ENCODE results near the gene PCYT1A. TPM values are rescaled to one million over a fixed set of nuclear protein-coding genes. Genes with fewer than 3 reads are reported as not detected.
"Not testable (repeated sequence)": the region's sequence is repeated elsewhere in the genome, so short reads cannot be mapped to it uniquely, and the experiment has no call there.

The PCYT1A gene
- total RNA-seq, 4 donors from 2014 or later = 96.2 to 144 (median 110) TPM

DNA sequence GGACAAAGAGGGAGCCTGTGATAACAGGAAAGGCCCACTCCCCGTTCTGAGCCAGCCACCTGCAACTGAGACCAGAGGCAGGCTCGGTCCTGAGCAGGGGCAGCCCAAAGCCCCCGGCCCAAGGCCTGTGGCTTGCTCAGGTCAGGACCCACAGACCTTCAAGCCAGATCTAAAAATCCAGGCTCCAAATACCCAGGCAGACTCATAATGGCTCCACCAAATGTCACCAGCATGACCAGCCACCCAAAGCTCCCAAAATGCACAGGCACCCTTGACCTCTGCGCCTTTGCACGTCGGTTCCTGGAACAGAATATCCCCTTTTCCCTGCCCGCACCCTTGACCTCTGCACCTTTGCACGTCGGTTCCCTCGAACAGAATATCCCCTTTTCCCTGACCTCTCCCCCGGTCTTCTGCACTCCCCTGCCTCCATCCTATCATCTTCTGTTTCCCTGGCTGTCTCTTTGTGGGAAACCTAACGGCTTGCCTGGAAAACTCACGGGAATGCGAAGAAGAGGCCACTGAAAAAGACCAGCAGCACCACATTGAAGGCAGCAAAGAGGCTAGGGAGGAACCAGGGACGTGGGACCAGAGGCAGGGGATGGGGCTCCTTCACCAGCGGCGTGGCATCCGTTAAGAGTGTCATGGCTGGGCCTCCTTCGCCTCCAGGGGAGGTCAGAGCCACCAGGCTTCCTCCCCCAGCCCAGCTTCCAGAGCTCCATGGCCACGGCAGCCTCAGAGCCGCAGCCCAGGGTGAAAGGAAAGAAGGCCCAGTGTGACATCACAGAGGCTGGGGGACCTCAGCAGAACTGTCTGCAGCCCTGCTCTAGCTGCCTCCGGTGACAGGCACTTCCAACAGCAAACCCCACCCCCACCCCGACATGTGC, 76.6 kb downstream of the PCYT1A start, which contains the start of gene ZDHHC19:
ZDHHC19 (minus strand) TSS at position 728 of the 884 bp plus-strand sequence; CDS start at position 643, 85 bp downstream.
- H3K4me3 ChIP-seq (ENCODE audit: low read depth, poor library complexity, severe bottlenecking) = no peak within 1 kb of the TSS
- no peak for DNase-seq (ENCODE audit: low spot score in 2 of 2)
- 75 to 78% methylated on average over 23 of the region's 23 CpGs for WGBS, 2 donors
- no peak for TF ChIP-seq POLR2A (IDR thresholded peaks at IDR 0.05)
- TF ChIP-seq, protein P1, sequence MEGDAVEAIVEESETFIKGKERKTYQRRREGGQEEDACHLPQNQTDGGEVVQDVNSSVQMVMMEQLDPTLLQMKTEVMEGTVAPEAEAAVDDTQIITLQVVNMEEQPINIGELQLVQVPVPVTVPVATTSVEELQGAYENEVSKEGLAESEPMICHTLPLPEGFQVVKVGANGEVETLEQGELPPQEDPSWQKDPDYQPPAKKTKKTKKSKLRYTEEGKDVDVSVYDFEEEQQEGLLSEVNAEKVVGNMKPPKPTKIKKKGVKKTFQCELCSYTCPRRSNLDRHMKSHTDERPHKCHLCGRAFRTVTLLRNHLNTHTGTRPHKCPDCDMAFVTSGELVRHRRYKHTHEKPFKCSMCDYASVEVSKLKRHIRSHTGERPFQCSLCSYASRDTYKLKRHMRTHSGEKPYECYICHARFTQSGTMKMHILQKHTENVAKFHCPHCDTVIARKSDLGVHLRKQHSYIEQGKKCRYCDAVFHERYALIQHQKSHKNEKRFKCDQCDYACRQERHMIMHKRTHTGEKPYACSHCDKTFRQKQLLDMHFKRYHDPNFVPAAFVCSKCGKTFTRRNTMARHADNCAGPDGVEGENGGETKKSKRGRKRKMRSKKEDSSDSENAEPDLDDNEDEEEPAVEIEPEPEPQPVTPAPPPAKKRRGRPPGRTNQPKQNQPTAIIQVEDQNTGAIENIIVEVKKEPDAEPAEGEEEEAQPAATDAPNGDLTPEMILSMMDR (IDR thresholded peaks at IDR 0.05) = no peak
- intact Hi-C loops (cut with DNase I; ENCODE audit: low total_unique reads) = no loop called here

DNA sequence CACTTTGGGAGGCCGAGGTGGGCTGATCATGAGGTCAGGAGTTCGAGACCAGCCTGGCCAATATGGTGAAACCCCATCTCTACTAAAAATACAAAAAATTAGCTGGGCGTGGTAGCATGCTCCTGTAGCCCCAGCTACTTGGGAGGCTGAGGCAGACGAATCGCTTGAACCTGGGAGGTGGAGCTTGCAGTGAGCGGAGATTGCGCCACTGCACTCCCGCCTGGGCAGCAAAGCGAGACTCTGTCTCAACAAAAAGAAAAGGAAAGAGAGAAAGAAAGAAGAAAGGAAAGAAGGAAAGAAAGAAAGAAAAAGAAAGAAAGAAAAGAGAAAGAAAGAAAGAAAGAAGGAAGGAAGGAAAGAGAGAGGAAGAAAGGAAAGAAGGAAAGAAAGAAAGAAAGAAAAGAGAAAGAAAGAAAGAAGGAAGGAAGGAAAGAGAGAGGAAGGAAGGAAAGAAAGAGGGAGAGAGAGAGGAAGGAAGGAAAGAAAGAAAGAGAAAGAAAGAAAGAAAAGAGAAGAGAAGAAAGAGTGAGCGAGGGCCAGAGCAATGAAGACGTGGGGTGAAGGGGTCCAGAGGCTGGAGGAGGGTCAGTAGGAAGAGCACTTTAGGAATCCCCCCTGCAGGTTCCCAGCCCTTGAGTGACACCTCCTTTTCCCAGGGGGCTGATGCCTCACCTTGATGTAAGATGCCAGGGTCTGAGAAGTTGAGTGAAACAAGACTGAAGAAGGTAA, 77.4 kb downstream of the PCYT1A start:
- intact Hi-C loops (cut with DNase I; ENCODE audit: low total_unique reads); DNase-seq (ENCODE audit: low spot score in 2 of 2); H3K4me3 ChIP-seq (ENCODE audit: low read depth, poor library complexity, severe bottlenecking): not testable (repeated sequence)
- 79 to 83% methylated on average over 11 of the region's 11 CpGs for WGBS, 2 donors

DNA sequence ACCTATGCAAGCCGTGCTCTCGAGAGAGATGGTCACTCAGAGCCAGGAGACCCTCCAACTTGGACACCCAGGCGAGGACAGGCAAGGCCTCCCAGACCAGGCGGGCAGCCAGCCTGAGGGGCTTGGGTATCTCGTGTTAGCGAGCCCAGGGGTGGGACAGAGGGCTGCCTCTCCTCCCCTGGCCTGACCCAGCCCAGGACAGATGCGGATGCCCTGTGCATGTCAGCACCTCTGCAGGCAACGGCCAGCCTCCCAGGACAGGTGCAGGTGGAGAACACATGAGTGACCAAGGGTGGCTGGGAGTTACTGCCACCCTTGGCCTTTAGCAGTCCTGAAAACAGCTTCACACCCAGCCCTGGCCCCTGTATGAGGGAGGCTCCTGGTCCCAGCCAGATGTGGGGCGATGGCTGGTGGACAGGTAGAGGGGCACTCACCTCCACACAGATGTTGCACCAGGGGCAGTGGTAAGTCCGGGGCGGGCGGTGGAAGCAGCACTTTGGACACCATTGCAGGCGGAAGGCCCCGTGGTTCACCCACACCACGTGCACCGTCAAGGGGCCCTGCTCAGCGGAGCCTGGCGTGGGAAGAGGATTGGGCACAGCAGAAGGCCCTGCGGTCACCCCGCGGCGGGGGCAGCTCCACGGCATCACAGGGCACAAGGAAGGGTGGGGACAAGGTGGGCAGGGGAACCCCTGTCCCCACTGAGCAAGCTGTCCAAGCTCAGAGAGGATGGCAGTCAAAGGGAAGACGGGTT, 78.4 kb downstream of the PCYT1A start:
- intact Hi-C loops (cut with DNase I; ENCODE audit: low total_unique reads) = no loop called here
- WGBS, 2 donors = 93 to 94% methylated on average over 19 to 24 of the region's 24 CpGs
- TF ChIP-seq POLR2A (IDR thresholded peaks at IDR 0.05) = no peak
- TF ChIP-seq, protein P1 (IDR thresholded peaks at IDR 0.05) = no peak
- H3K4me3 ChIP-seq (ENCODE audit: low read depth, poor library complexity, severe bottlenecking) = no peak overlapping the region
- no peak for DNase-seq (ENCODE audit: low spot score in 2 of 2)

DNA sequence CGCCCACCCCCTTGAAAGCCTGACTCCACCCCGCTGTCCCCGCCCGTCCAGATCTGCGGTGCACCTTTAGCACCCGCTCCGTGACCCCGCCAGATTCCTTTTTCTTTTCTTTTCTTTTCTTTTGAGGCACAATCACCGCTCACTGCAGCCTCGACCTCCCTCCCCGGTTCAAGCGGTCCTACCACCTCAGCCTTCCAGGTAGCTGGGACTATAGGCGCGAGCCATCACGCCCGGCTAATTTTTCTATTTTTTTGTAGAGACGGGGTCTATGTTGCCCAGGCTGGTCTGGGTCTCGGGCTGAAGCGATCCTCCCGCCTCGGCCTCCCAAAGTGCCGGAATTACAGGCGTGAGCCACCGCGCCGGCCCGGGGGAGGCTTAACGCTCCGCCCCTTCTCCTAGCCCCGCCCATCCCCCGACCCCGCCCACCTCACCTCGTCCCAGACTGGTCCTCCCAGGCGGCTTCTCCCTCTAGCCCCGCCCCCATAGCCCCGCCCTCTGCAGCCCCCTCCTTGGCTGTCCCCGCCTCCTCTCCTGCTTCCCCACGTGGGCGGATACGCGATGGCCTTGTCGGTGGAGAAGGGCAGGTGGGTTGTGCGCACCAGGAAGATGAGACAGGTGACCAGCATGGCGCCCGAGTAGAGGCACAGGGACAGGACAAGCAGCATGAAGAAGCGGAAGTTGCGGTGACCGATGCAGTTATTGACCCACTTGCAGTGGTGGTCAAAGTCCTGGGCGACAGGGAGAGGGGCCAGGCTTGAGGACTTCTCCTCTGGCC, 79.5 kb downstream of the PCYT1A start:
- no peak overlapping the region for H3K4me3 ChIP-seq (ENCODE audit: low read depth, poor library complexity, severe bottlenecking)

DNA sequence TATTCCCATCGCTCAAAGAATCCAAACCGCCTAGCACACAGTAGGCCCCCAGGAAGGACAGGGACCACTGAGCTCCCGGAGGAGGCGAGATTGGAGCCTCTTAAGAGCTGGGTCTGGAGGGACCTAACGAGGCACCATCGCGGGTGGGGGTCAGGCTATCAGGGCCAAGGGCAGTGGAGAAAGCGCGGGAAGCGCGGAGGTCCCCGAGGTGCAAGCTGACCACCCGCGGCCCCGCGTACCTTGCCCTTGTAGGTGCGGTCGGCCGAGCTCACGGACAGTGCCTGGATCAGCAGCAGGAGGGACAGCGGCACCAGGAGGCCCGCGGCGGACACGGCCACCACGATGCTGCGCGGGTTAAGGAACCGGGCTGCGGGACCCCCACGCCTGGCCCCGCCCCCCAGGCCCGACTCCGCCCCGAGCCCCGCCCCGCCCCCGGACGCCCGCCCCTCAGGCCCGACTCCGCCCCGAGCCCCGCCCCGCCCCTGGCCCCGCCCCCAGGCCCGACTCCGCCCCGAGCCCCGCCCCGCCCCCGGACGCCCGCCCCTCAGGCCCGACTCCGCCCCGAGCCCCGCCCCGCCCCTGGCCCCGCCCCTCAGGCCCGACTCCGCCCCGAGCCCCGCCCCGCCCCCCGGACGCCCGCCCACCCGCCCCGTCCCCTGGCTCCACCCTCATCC, 80.2 kb downstream of the PCYT1A start:
- DNase-seq (ENCODE audit: low spot score in 2 of 2) = no peak
- no peak overlapping the region for H3K4me3 ChIP-seq (ENCODE audit: low read depth, poor library complexity, severe bottlenecking)
- TF ChIP-seq POLR2A (IDR thresholded peaks at IDR 0.05) = no peak
- TF ChIP-seq, protein P1 (IDR thresholded peaks at IDR 0.05) = no peak
- intact Hi-C loops (cut with DNase I; ENCODE audit: low total_unique reads) = no loop called here
- WGBS, 2 donors = 17 to 42% methylated on average over 7 to 30 of the region's 70 CpGs

More for the DNA sequence above, 79.5 kb downstream of the PCYT1A start:
- DNase-seq (ENCODE audit: low spot score in 2 of 2) = no peak
- intact Hi-C loops (cut with DNase I; ENCODE audit: low total_unique reads) = no loop called here
- 40 to 41% methylated on average over 40 to 45 of the region's 49 CpGs for WGBS, 2 donors
- TF ChIP-seq POLR2A (IDR thresholded peaks at IDR 0.05) = no peak
- TF ChIP-seq, protein P1 (IDR thresholded peaks at IDR 0.05) = no peak

DNA sequence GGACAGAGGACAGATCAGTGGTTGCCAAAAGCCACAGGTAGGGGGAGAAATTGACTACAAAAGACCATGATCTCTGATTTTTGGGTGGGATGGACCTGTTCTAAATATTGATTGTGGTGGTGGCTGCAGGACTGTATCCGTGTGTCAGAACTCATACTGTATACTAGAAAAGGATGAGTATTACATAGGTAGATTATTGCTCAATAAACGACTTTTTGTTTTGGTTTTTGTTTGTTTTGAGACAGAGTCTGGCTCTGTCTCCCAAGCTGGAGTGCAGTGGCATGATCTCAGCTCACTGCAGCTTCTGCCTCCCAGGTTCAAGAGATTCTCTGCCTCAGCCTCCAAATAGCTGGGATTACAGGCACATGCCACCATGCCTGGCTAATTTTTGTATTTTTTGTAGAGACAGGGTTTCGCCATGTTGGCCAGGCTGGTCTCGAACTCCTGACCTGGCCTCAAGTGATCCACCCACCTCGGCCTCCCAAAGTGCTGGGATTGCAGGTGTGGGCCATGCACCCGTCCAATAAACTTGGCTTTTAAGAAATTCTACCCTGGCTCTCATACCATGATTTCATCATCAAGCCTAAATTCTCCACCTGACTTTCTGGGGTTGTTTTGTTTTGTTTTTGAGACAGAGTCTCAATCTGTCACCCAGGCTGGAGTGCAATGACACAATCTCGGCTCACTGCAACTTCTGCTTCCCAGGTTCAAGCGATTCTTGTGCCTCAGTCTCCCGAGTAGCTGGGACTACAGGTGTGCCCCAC, 81.9 kb downstream of the PCYT1A start:
- H3K4me3 ChIP-seq (ENCODE audit: low read depth, poor library complexity, severe bottlenecking); intact Hi-C loops (cut with DNase I; ENCODE audit: low total_unique reads); DNase-seq (ENCODE audit: low spot score in 2 of 2): not testable (repeated sequence)
- 83 to 89% methylated on average over 9 of the region's 9 CpGs for WGBS, 2 donors

All from lower leg skin (tissue), 4 donors.